Measurements from ENCODE around the gene CREB3L1. TPM values are rescaled to one million over a fixed set of nuclear protein-coding genes. Genes with fewer than 3 reads are reported as not detected.

Gene CREB3L1
- total RNA-seq, 5 donors from 2014 or later (not counting 1 experiment from before 2014, with no cell fraction given), result 0.38 to 0.72 (median 0.38) TPM; not detected in 2

GRCh38 chr11:46308631-46309419, 31.4 kb downstream of the CREB3L1 start:
- H3K4me3 Mint-ChIP-seq, result peak overlapping the region in 1 of 3 donors; percentile 11
- no peaks in the 10 kb centered on the region for H3K36me3 Mint-ChIP-seq
- no peaks in the 10 kb centered on the region for H3K9me3 Mint-ChIP-seq
- DNase-seq (peak in 33 of 35 experiments; percentile 15 to 75 (median 53)), ATAC-seq (replicated peaks in 1 of 4) (peak; percentile 69 to 82 (median 76))
- no peak overlapping the region for H3K4me3 ChIP-seq (ENCODE audit: control insufficient read depth in 1 of 2, extremely low read depth in 1 of 2, low read length in 1 of 2)
- peaks cover 0 to 3% of the 10 kb centered on the region in 2 donors for H3K27me3 Mint-ChIP-seq
- peaks cover 0 to 16% of the 10 kb centered on the region in 2 experiments for H3K27me3 ChIP-seq (replicated peaks in 1 of 2; ENCODE audit: control insufficient read depth in 2 of 2, extremely low read depth in 1 of 2, insufficient read depth in 2 of 2, low read length in 1 of 2)
- H3K36me3 ChIP-seq (ENCODE audit: control insufficient read depth in 2 of 2, extremely low read depth in 1 of 2, insufficient read depth in 1 of 2, low read length in 1 of 2), result no peaks in the 10 kb centered on the region
- H3K9me3 ChIP-seq, result no peaks in the 10 kb centered on the region
- H3K4me1 ChIP-seq (ENCODE audit: control insufficient read depth in 1 of 2, extremely low read depth in 1 of 2, insufficient read depth in 2 of 2, low read length in 2 of 2), result peaks cover 6 to 21% of the 10 kb centered on the region in 2 experiments
- no peak overlapping the region for H3K27ac Mint-ChIP-seq
- POLR2A ChIA-PET, result interaction anchor here in 1 of 2 donors (0.6 kb wide), 1 partner anchor 570 kb away, joined by 3 read pairs; no protein-coding TSS in a partner anchor
- CTCF ChIA-PET, result interaction anchor here (0.6 to 3.4 kb wide), 12 partner anchors 10 to 75 kb away, joined by 3 to 12 read pairs (median 4); no protein-coding TSS in a partner anchor
- WGBS (ENCODE audit: insufficient coverage), result 29% methylated on average over 7 of the region's 12 CpGs
- peaks cover 6 to 18% (median 13%) of the 10 kb centered on the region in 3 donors for H3K4me1 Mint-ChIP-seq
- H3K27ac ChIP-seq (ENCODE audit: low read length), result no peak overlapping the region

GRCh38 chr11:46309814-46310259, 32.4 kb downstream of the CREB3L1 start:
- Mint-ChIP-seq H3K4me1 (peaks cover 6 to 19% (median 13%) of the 10 kb centered on the region in 3 donors), H3K36me3 (no peaks in the 10 kb centered on the region), H3K27ac (no peak overlapping the region), H3K27me3 (peaks cover 0 to 3% of the 10 kb centered on the region in 2 donors), H3K4me3 (no peak overlapping the region), H3K9me3 (no peaks in the 10 kb centered on the region)
- DNase-seq (no peak), ATAC-seq (replicated peaks in 1 of 4) (peak in 2 of 4 experiments; percentile 17 to 29)
- ChIA-PET POLR2A (interaction anchor here in 1 of 2 donors (0.6 kb wide), 1 partner anchor 569 kb away, joined by 3 read pairs; no protein-coding TSS in a partner anchor), CTCF (interaction anchor here (1.0 to 3.4 kb wide), 10 partner anchors 9 to 71 kb away, joined by 3 to 12 read pairs (median 6); no protein-coding TSS in a partner anchor)
- Histone ChIP-seq H3K4me1 (ENCODE audit: control insufficient read depth in 1 of 2, extremely low read depth in 1 of 2, insufficient read depth in 2 of 2, low read length in 2 of 2) (peaks cover 6 to 21% of the 10 kb centered on the region in 2 experiments), H3K9me3 (no peaks in the 10 kb centered on the region), H3K27me3 (replicated peaks in 1 of 2; ENCODE audit: control insufficient read depth in 2 of 2, extremely low read depth in 1 of 2, insufficient read depth in 2 of 2, low read length in 1 of 2) (peaks cover 0 to 16% of the 10 kb centered on the region in 2 experiments), H3K4me3 (ENCODE audit: control insufficient read depth in 1 of 2, extremely low read depth in 1 of 2, low read length in 1 of 2) (no peak overlapping the region), H3K27ac (ENCODE audit: low read length) (no peak overlapping the region), H3K36me3 (ENCODE audit: control insufficient read depth in 2 of 2, extremely low read depth in 1 of 2, insufficient read depth in 1 of 2, low read length in 1 of 2) (no peaks in the 10 kb centered on the region)
- no CpG with 5 or more reads among the region's 4 CpGs for WGBS (ENCODE audit: insufficient coverage)

GRCh38 chr11:46315033-46315738, 37.7 kb downstream of the CREB3L1 start:
- Histone ChIP-seq H3K27ac (ENCODE audit: low read length) (no peak overlapping the region), H3K4me1 (ENCODE audit: control insufficient read depth in 1 of 2, extremely low read depth in 1 of 2, insufficient read depth in 2 of 2, low read length in 2 of 2) (peaks cover 18 to 31% of the 10 kb centered on the region in 2 experiments), H3K36me3 (ENCODE audit: control insufficient read depth in 2 of 2, extremely low read depth in 1 of 2, insufficient read depth in 1 of 2, low read length in 1 of 2) (no peaks in the 10 kb centered on the region), H3K9me3 (no peaks in the 10 kb centered on the region), H3K27me3 (replicated peaks in 1 of 2; ENCODE audit: control insufficient read depth in 2 of 2, extremely low read depth in 1 of 2, insufficient read depth in 2 of 2, low read length in 1 of 2) (peaks cover 0 to 27% of the 10 kb centered on the region in 2 experiments), H3K4me3 (ENCODE audit: control insufficient read depth in 1 of 2, extremely low read depth in 1 of 2, low read length in 1 of 2) (no peak overlapping the region)
- Mint-ChIP-seq H3K4me1 (peaks cover 20 to 32% (median 22%) of the 10 kb centered on the region in 3 donors), H3K9me3 (no peaks in the 10 kb centered on the region), H3K36me3 (no peaks in the 10 kb centered on the region), H3K27me3 (no peaks in the 10 kb centered on the region), H3K4me3 (no peak overlapping the region), H3K27ac (peak overlapping the region in 1 of 2 donors; percentile 81)
- ATAC-seq (replicated peaks in 1 of 4) (peak; percentile 63 to 81 (median 72)), DNase-seq (peak; percentile 26 to 86 (median 64))
- ChIA-PET POLR2A (no interaction called here), CTCF (interaction anchor here (0.6 to 3.9 kb wide), 6 partner anchors 13 to 546 kb away, joined by 3 to 13 read pairs (median 4); no protein-coding TSS in a partner anchor)
- 79% methylated on average over 10 of the region's 16 CpGs for WGBS (ENCODE audit: insufficient coverage)

GRCh38 chr11:46315783-46316563, 38.5 kb downstream of the CREB3L1 start:
- H3K27ac Mint-ChIP-seq, result no peak overlapping the region
- POLR2A ChIA-PET, result no interaction called here
- WGBS (ENCODE audit: insufficient coverage), result 89% methylated on average over 9 of the region's 12 CpGs

GRCh38 chr11:46319074-46319453, 41.6 kb downstream of the CREB3L1 start:
- H3K9me3 Mint-ChIP-seq, result no peaks in the 10 kb centered on the region
- Histone ChIP-seq H3K9me3 (no peaks in the 10 kb centered on the region), H3K4me1 (ENCODE audit: control insufficient read depth in 1 of 2, extremely low read depth in 1 of 2, insufficient read depth in 2 of 2, low read length in 2 of 2) (peaks cover 18 to 34% of the 10 kb centered on the region in 2 experiments), H3K27me3 (replicated peaks in 1 of 2; ENCODE audit: control insufficient read depth in 2 of 2, extremely low read depth in 1 of 2, insufficient read depth in 2 of 2, low read length in 1 of 2) (peaks cover 0 to 17% of the 10 kb centered on the region in 2 experiments), H3K27ac (ENCODE audit: low read length) (no peak overlapping the region), H3K4me3 (ENCODE audit: control insufficient read depth in 1 of 2, extremely low read depth in 1 of 2, low read length in 1 of 2) (peak overlapping the region in 1 of 2 donors; percentile 25), H3K36me3 (ENCODE audit: control insufficient read depth in 2 of 2, extremely low read depth in 1 of 2, insufficient read depth in 1 of 2, low read length in 1 of 2) (no peaks in the 10 kb centered on the region)
- ChIA-PET POLR2A (no interaction called here), CTCF (interaction anchor here in 1 of 2 donors (2.0 kb wide), 1 partner anchor 9 kb away, joined by 10 read pairs; no protein-coding TSS in a partner anchor)
- no peaks in the 10 kb centered on the region for H3K36me3 Mint-ChIP-seq
- no peak for DNase-seq
- no peak for ATAC-seq (replicated peaks in 1 of 4)
- H3K4me3 Mint-ChIP-seq, result peak overlapping the region; percentile 36 to 59 (median 44)
- peaks cover 22 to 50% (median 25%) of the 10 kb centered on the region in 3 donors for H3K4me1 Mint-ChIP-seq
- H3K27ac Mint-ChIP-seq, result peak overlapping the region; percentile 90 to 95
- WGBS (ENCODE audit: insufficient coverage), result 96% methylated on average over 3 of the region's 5 CpGs
- no peaks in the 10 kb centered on the region for H3K27me3 Mint-ChIP-seq

More at GRCh38 chr11:46315783-46316563, 38.5 kb downstream of the CREB3L1 start:
- Histone ChIP-seq H3K9me3 (no peaks in the 10 kb centered on the region), H3K36me3 (ENCODE audit: control insufficient read depth in 2 of 2, extremely low read depth in 1 of 2, insufficient read depth in 1 of 2, low read length in 1 of 2) (no peaks in the 10 kb centered on the region), H3K27ac (ENCODE audit: low read length) (no peak overlapping the region), H3K27me3 (replicated peaks in 1 of 2; ENCODE audit: control insufficient read depth in 2 of 2, extremely low read depth in 1 of 2, insufficient read depth in 2 of 2, low read length in 1 of 2) (peaks cover 0 to 27% of the 10 kb centered on the region in 2 experiments), H3K4me1 (ENCODE audit: control insufficient read depth in 1 of 2, extremely low read depth in 1 of 2, insufficient read depth in 2 of 2, low read length in 2 of 2) (peaks cover 18 to 34% of the 10 kb centered on the region in 2 experiments), H3K4me3 (ENCODE audit: control insufficient read depth in 1 of 2, extremely low read depth in 1 of 2, low read length in 1 of 2) (no peak overlapping the region)
- Mint-ChIP-seq H3K4me1 (peaks cover 22 to 36% (median 23%) of the 10 kb centered on the region in 3 donors), H3K9me3 (no peaks in the 10 kb centered on the region), H3K4me3 (no peak overlapping the region), H3K36me3 (no peaks in the 10 kb centered on the region), H3K27me3 (no peaks in the 10 kb centered on the region)
- DNase-seq (no peak), ATAC-seq (replicated peaks in 1 of 4) (no peak)
- CTCF ChIA-PET, result interaction anchor here (0.6 to 3.9 kb wide), 6 partner anchors 12 to 546 kb away, joined by 3 to 13 read pairs (median 4); no protein-coding TSS in a partner anchor

Measured in T-cell (primary cell).